SK-N-SH (cell line): ENCODE measurements around the gene CENPV.

Experiments used
- EZH2phosphoT487 ChIP-seq: fragments of 200-600 bp; sonication (generic); IDR thresholded peaks from 2 replicates; pipeline ENCODE4 v1.6.1; 2017; ENCODE audit warnings: low read depth, mixed run types, mild to moderate bottlenecking, antibody characterized with exemption, moderate library complexity, borderline replicate concordance
- POLR2AphosphoS5 ChIP-seq: IDR thresholded peaks from 2 replicates; pipeline ENCODE4 v1.6.1; 2012; ENCODE audit warnings: low read depth, low read length
- RAD21 ChIP-seq: IDR thresholded peaks from 2 replicates; pipeline ENCODE4 v1.6.1; 2012; ENCODE audit warnings: mild to moderate bottlenecking, low read length
- TAF1 ChIP-seq: IDR thresholded peaks from 2 replicates; pipeline ENCODE4 v1.6.1; 2012; ENCODE audit warnings: low read depth, mild to moderate bottlenecking, low read length, moderate library complexity, borderline replicate concordance
- TF ChIP-seq, protein P1 (sequence below): fragments of 200-600 bp; sonication (generic); IDR thresholded peaks from 2 replicates; pipeline ENCODE4 v1.6.1; 2017; ENCODE audit warnings: antibody characterized with exemption, mild to moderate bottlenecking, moderate library complexity

DNA sequence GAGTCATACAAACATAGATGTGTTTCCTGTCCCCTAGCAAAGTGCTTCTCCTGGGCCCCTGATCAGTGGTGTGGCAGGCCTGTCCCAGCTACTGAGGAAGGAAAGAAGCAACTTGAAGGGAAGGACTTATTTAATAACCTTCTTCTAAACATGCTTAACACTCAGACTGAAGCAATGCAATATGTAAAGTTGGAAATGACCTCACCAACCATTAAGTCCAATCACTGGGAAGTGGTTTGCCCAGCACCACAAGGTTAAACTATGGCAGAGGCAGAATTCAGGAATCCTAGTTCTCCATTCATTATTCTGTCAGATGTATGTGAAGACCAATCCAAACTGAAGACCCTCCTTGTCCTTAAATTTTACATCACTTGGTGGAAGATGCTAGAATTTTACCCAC lies 39.1 kb downstream of the CENPV start:
- TF ChIP-seq EZH2phosphoT487 (no peak), RAD21 (no peak), TAF1 (no peak), POLR2AphosphoS5 (no peak)
- TF ChIP-seq, protein P1, sequence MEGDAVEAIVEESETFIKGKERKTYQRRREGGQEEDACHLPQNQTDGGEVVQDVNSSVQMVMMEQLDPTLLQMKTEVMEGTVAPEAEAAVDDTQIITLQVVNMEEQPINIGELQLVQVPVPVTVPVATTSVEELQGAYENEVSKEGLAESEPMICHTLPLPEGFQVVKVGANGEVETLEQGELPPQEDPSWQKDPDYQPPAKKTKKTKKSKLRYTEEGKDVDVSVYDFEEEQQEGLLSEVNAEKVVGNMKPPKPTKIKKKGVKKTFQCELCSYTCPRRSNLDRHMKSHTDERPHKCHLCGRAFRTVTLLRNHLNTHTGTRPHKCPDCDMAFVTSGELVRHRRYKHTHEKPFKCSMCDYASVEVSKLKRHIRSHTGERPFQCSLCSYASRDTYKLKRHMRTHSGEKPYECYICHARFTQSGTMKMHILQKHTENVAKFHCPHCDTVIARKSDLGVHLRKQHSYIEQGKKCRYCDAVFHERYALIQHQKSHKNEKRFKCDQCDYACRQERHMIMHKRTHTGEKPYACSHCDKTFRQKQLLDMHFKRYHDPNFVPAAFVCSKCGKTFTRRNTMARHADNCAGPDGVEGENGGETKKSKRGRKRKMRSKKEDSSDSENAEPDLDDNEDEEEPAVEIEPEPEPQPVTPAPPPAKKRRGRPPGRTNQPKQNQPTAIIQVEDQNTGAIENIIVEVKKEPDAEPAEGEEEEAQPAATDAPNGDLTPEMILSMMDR: no peak
